ENCODE data around the gene TSPEAR. TPM values are rescaled to one million over a fixed set of nuclear protein-coding genes. Genes with fewer than 3 reads are reported as not detected.

TSPEAR gene
- total and polyA plus RNA-seq, 2 of the 13 experiments (the other 11 are each of a cell fraction or from before 2014, with no cell fraction given): 0.07 to 0.32 TPM

GRCh38 chr21:44547656-44548331 is 163.6 kb downstream of the TSPEAR start (continued):
- no peak for TF ChIP-seq AFF4 (CRISPR knock-in tag; IDR thresholded peaks at IDR 0.05)
- TF ChIP-seq THAP8 (CRISPR knock-in tag; IDR thresholded peaks at IDR 0.05; ENCODE audit: borderline replicate concordance): no peak
- no peak for TF ChIP-seq ZNF672 (CRISPR knock-in tag; IDR thresholded peaks at IDR 0.05)
- no peak for TF ChIP-seq HBP1 (CRISPR knock-in tag; IDR thresholded peaks at IDR 0.05; ENCODE audit: low read depth)

GRCh38 chr21:44544566-44544965 is 166.8 kb downstream of the TSPEAR start:
- Histone ChIP-seq H3K9me3 (ENCODE audit: low read length) (peaks cover 17% of the 10 kb centered on the region; the same call in 1 of the 2 replicates), H3K79me2 (ENCODE audit: insufficient read depth, low read length) (no peaks in the 10 kb centered on the region), H3K27me3 (ENCODE audit: control insufficient read depth in 1 of 2, insufficient read depth in 2 of 2, low read length in 2 of 2) (no peaks in the 10 kb centered on the region; a peak in 2 of 5 replicates), H4K20me1 (ENCODE audit: insufficient read depth, low read length) (no peaks in the 10 kb centered on the region), H3K4me1 (ENCODE audit: insufficient read depth, low read length) (no peaks in the 10 kb centered on the region; the same call in 1 of the 2 replicates), H3K4me3 (replicated peaks in 1 of 3; ENCODE audit: insufficient read depth in 1 of 3, low read depth in 2 of 3, low read length in 3 of 3) (no peak overlapping the region), H3K36me3 (replicated peaks in 1 of 2; ENCODE audit: control insufficient read depth in 1 of 2, insufficient read depth in 2 of 2, low read length in 2 of 2) (no peaks in the 10 kb centered on the region), H3K4me2 (ENCODE audit: low read depth, low read length) (no peak overlapping the region), H3K9ac (ENCODE audit: insufficient read depth, low read depth, low read length) (no peak overlapping the region), H3K27ac (ENCODE audit: extremely low read length, insufficient read depth, low read length) (no peak overlapping the region), H2AFZ (ENCODE audit: low read length) (no peak overlapping the region)
- DNase-seq (ENCODE audit: low spot score) (no peak), FAIRE-seq (no peak), ATAC-seq (no peak)
- intact Hi-C loops (cut with micrococcal nuclease; ENCODE audit: unreplicated experiment) (no loop called here), in situ Hi-C loops (cut with HindIII; ENCODE audit: extremely low pct_ligation_motif_present, low pct_unique_long_range_greater_than_20kb) (no loop called here)
- ChIA-PET CTCF (ENCODE audit: low intra/inter-chr PET ratio, low total read pairs) (no interaction called here), POLR2A (no interaction called here)
- BruUV-seq (replicated peaks): no TSS peak
- WGBS (ENCODE audit: low lambda C conversion rate): 21% methylated on average over 3 of the region's 3 CpGs
- TF ChIP-seq MEIS2 (CRISPR knock-in tag; IDR thresholded peaks at IDR 0.05): no peak
- no peak for TF ChIP-seq POGZ (CRISPR knock-in tag; IDR thresholded peaks at IDR 0.05)
- TF ChIP-seq ZNF761 (CRISPR knock-in tag; conservative IDR thresholded peaks at IDR 0.05): no peak
- TF ChIP-seq TEF (CRISPR knock-in tag; IDR thresholded peaks at IDR 0.05): no peak
- no peak for TF ChIP-seq ZBTB2 (CRISPR knock-in tag; IDR thresholded peaks at IDR 0.05; ENCODE audit: low read depth)
- no peak for TF ChIP-seq THAP7 (CRISPR knock-in tag; IDR thresholded peaks at IDR 0.05)
- no peak for TF ChIP-seq SNAI1 (CRISPR knock-in tag; IDR thresholded peaks at IDR 0.05; ENCODE audit: borderline replicate concordance)
